Neuronal stem cell (in vitro differentiated cells): ENCODE data around the gene ZNF775.

Experiments
- DNase-seq: peaks from one replicate; pipeline ENCODE4 v3.0.0-alpha.2; 2013; ENCODE audit warnings: low spot score
- H2AFZ ChIP-seq: one replicate; pipeline ENCODE4 v1.6.1; 2013; ENCODE audit warnings: mild to moderate bottlenecking, low read length, inconsistent platforms
- H2AK5ac ChIP-seq: 2 replicates; pipeline ENCODE4 v1.6.1; 2013; ENCODE audit warnings: low read depth, mild to moderate bottlenecking, inconsistent platforms, low read length, moderate library complexity, mixed read lengths
- H2BK120ac ChIP-seq: 2 replicates; pipeline ENCODE4 v1.6.1; 2013; ENCODE audit warnings: low read depth, mild to moderate bottlenecking, inconsistent platforms, low read length, moderate library complexity, mixed read lengths
- H2BK12ac ChIP-seq: one replicate; pipeline ENCODE4 v1.6.1; 2013; ENCODE audit warnings: low read length, inconsistent platforms
- H2BK15ac ChIP-seq: 2 replicates; pipeline ENCODE4 v1.6.1; 2013; ENCODE audit warnings: mild to moderate bottlenecking, low read length, inconsistent platforms, mixed read lengths
- H2BK5ac ChIP-seq: one replicate; pipeline ENCODE4 v1.6.1; 2013; ENCODE audit warnings: inconsistent platforms, mild to moderate bottlenecking, low read length, moderate library complexity
- H3K14ac ChIP-seq: one replicate; pipeline ENCODE4 v1.6.1; 2013; ENCODE audit warnings: low read length, inconsistent platforms
- H3K18ac ChIP-seq: 2 replicates; pipeline ENCODE4 v1.6.1; 2013; ENCODE audit warnings: low read length, inconsistent platforms
- H3K23ac ChIP-seq: 2 replicates; pipeline ENCODE4 v1.6.1; 2013; ENCODE audit warnings: low read depth, mild to moderate bottlenecking, mixed read lengths, low read length, inconsistent platforms; ENCODE audit not compliant: poor library complexity
- H3K27ac ChIP-seq: replicated peaks from 3 replicates; pipeline ENCODE4 v1.5.1; 2013; ENCODE audit warnings: low read length, inconsistent platforms
- H3K27me3 ChIP-seq, 3 experiments: 2 replicates each; pipeline ENCODE4 v1.6.1; 2013; ENCODE audit warnings: low read length in 3 of 3, mild to moderate bottlenecking in 2 of 3, inconsistent platforms in 1 of 3, low read depth in 1 of 3, mixed read lengths in 1 of 3, moderate library complexity in 1 of 3; ENCODE audit not compliant: control insufficient read depth in 3 of 3, insufficient read depth in 3 of 3
- H3K36me3 ChIP-seq, 2 donors: replicated peaks in 1 of 2; 2 replicates each; pipeline ENCODE4 v1.6.1; 2013; ENCODE audit warnings: low read length in 2 of 2; ENCODE audit not compliant: control insufficient read depth in 2 of 2, insufficient read depth in 2 of 2
- H3K4ac ChIP-seq: 2 replicates; pipeline ENCODE4 v1.6.1; 2013; ENCODE audit warnings: inconsistent platforms, mild to moderate bottlenecking, low read length, moderate library complexity
- H3K4me1 ChIP-seq, 2 donors: 1 replicate in 1 of 2; 2 replicates in 1 of 2; pipeline ENCODE4 v1.6.1; 2013; ENCODE audit warnings: low read length in 2 of 2, low read depth in 1 of 2; ENCODE audit not compliant: control insufficient read depth in 2 of 2, insufficient read depth in 1 of 2
- H3K4me2 ChIP-seq: one replicate; pipeline ENCODE4 v1.6.1; 2013; ENCODE audit warnings: mild to moderate bottlenecking, low read length, inconsistent platforms; ENCODE audit not compliant: insufficient read depth, poor library complexity, severe bottlenecking
- H3K4me3 ChIP-seq, 2 donors: 2 replicates each; pipeline ENCODE4 v1.5.1; 2013; ENCODE audit warnings: low read length in 2 of 2, mild to moderate bottlenecking in 2 of 2, inconsistent platforms in 1 of 2, moderate library complexity in 1 of 2
- H3K79me1 ChIP-seq: one replicate; pipeline ENCODE4 v1.6.1; 2013; ENCODE audit warnings: low read depth, mild to moderate bottlenecking, inconsistent platforms, low read length, moderate library complexity
- H3K9ac ChIP-seq: one replicate; pipeline ENCODE4 v1.6.1; 2013; ENCODE audit warnings: mild to moderate bottlenecking, low read depth, low read length, inconsistent platforms; ENCODE audit not compliant: poor library complexity
- H3K9me3 ChIP-seq, 2 donors: replicated peaks in 1 of 2; 2 replicates each; pipeline versions ENCODE3 to v1.6.1; 2013; ENCODE audit warnings: low read length in 2 of 2, mild to moderate bottlenecking in 2 of 2, inconsistent platforms in 1 of 2, low read depth in 1 of 2, mixed read lengths in 1 of 2, moderate library complexity in 1 of 2; ENCODE audit not compliant: control insufficient read depth in 2 of 2, insufficient read depth in 1 of 2
- H4K8ac ChIP-seq: one replicate; pipeline ENCODE4 v1.6.1; 2013; ENCODE audit warnings: low read depth, mild to moderate bottlenecking, inconsistent platforms, low read length, moderate library complexity
- H4K91ac ChIP-seq: one replicate; pipeline ENCODE4 v1.6.1; 2013; ENCODE audit warnings: low read length, low read depth, mild to moderate bottlenecking, inconsistent platforms; ENCODE audit not compliant: poor library complexity
- WGBS, 2 donors: extraction: QIAGEN DNeasy Blood & Tissue Kit; methylation state at CpG; one replicate each; pipeline ENCODE4 v1.1.7; 2013; ENCODE audit warnings: missing lambda C conversion rate in 2 of 2, mixed read lengths in 1 of 2; ENCODE audit not compliant: insufficient read length in 2 of 2, insufficient replicate concordance in 1 of 2; ENCODE audit errors: extremely low coverage in 2 of 2; 5-methylcytosine and 5-hydroxymethylcytosine counted together

Gene ZNF775

GRCh38 chr7:150356265-150356897, 22.7 kb upstream of the ZNF775 start:
- Histone ChIP-seq H2BK12ac (no peak overlapping the region), H3K9ac (no peak overlapping the region), H3K79me1 (no peaks in the 10 kb centered on the region), H4K91ac (no peak overlapping the region), H2BK120ac (no peak overlapping the region), H3K4me2 (no peak overlapping the region), H3K27ac (no peak overlapping the region), H3K23ac (no peak overlapping the region), H3K18ac (no peak overlapping the region), H4K8ac (no peak overlapping the region), H3K27me3 (no peaks in the 10 kb centered on the region), H3K4me1 (peaks cover under 1 to 3% of the 10 kb centered on the region in 2 donors), H3K4ac (no peak overlapping the region), H2AK5ac (no peak overlapping the region), H3K36me3 (no peaks in the 10 kb centered on the region), H3K4me3 (no peak overlapping the region), H2BK5ac (no peak overlapping the region), H2AFZ (no peak overlapping the region), H3K14ac (no peak overlapping the region), H2BK15ac (no peak overlapping the region), H3K9me3 (no peaks in the 10 kb centered on the region)
- peak; percentile 51 for DNase-seq
- no CpG with 5 or more reads among the region's 6 CpGs for WGBS, 2 donors

GRCh38 chr7:150357270-150357669, 21.9 kb upstream of the ZNF775 start:
- WGBS, 2 donors, result no CpG with 5 or more reads among the region's 9 CpGs
- H2BK120ac ChIP-seq, result no peak overlapping the region
- H3K14ac ChIP-seq, result no peak overlapping the region
- H3K4me2 ChIP-seq, result no peak overlapping the region
- H2AK5ac ChIP-seq, result no peak overlapping the region
- H4K8ac ChIP-seq, result no peak overlapping the region
- H3K27me3 ChIP-seq, result no peaks in the 10 kb centered on the region
- H3K36me3 ChIP-seq, result no peaks in the 10 kb centered on the region
- no peaks in the 10 kb centered on the region for H3K9me3 ChIP-seq
- H3K9ac ChIP-seq, result no peak overlapping the region
- H4K91ac ChIP-seq, result no peak overlapping the region
- H3K27ac ChIP-seq, result no peak overlapping the region
- H2BK5ac ChIP-seq, result no peak overlapping the region
- no peak overlapping the region for H3K18ac ChIP-seq
- H3K4ac ChIP-seq, result no peak overlapping the region
- H2BK12ac ChIP-seq, result no peak overlapping the region
- H2BK15ac ChIP-seq, result no peak overlapping the region
- no peak overlapping the region for H2AFZ ChIP-seq
- H3K23ac ChIP-seq, result no peak overlapping the region
- H3K79me1 ChIP-seq, result no peaks in the 10 kb centered on the region
- no peak for DNase-seq
- no peak overlapping the region for H3K4me3 ChIP-seq
- H3K4me1 ChIP-seq, result peaks cover 5 to 11% of the 10 kb centered on the region in 2 donors

GRCh38 chr7:150357771-150358427, 21.2 kb upstream of the ZNF775 start:
- no peak overlapping the region for H3K23ac ChIP-seq
- no CpG with 5 or more reads among the region's 13 CpGs for WGBS, 2 donors
- no peak overlapping the region for H3K4me3 ChIP-seq
- H3K79me1 ChIP-seq, result no peaks in the 10 kb centered on the region
- H3K18ac ChIP-seq, result no peak overlapping the region
- no peak overlapping the region for H2BK120ac ChIP-seq
- H3K4me1 ChIP-seq, result peaks cover 7 to 16% of the 10 kb centered on the region in 2 donors
- H2AK5ac ChIP-seq, result no peak overlapping the region
- H3K4me2 ChIP-seq, result no peak overlapping the region
- H4K8ac ChIP-seq, result no peak overlapping the region
- no peaks in the 10 kb centered on the region for H3K9me3 ChIP-seq
- no peak overlapping the region for H2BK5ac ChIP-seq
- no peak overlapping the region for H4K91ac ChIP-seq
- no peak overlapping the region for H3K27ac ChIP-seq
- H2BK15ac ChIP-seq, result no peak overlapping the region
- H3K36me3 ChIP-seq, result no peaks in the 10 kb centered on the region
- no peak overlapping the region for H2BK12ac ChIP-seq
- no peak overlapping the region for H3K9ac ChIP-seq
- no peak for DNase-seq
- no peak overlapping the region for H2AFZ ChIP-seq
- H3K27me3 ChIP-seq, result no peaks in the 10 kb centered on the region
- H3K14ac ChIP-seq, result no peak overlapping the region
- no peak overlapping the region for H3K4ac ChIP-seq

GRCh38 chr7:150358433-150358832, 20.7 kb upstream of the ZNF775 start:
- no peaks in the 10 kb centered on the region for H3K79me1 ChIP-seq
- no peak overlapping the region for H2BK5ac ChIP-seq
- H3K14ac ChIP-seq, result no peak overlapping the region

More at GRCh38 chr7:150358433-150358832, 20.7 kb upstream of the ZNF775 start:
- no peak for DNase-seq
- Histone ChIP-seq H2AFZ (no peak overlapping the region), H3K18ac (no peak overlapping the region), H3K4me1 (peaks cover 9 to 16% of the 10 kb centered on the region in 2 donors), H2AK5ac (no peak overlapping the region), H3K23ac (no peak overlapping the region), H3K27me3 (no peaks in the 10 kb centered on the region), H3K4me2 (no peak overlapping the region), H3K4ac (no peak overlapping the region), H4K91ac (no peak overlapping the region), H2BK15ac (no peak overlapping the region), H3K4me3 (no peak overlapping the region), H4K8ac (no peak overlapping the region), H3K27ac (no peak overlapping the region), H3K9me3 (no peaks in the 10 kb centered on the region), H3K9ac (no peak overlapping the region), H3K36me3 (no peaks in the 10 kb centered on the region), H2BK120ac (no peak overlapping the region), H2BK12ac (no peak overlapping the region)
- no CpG with 5 or more reads among the region's 4 CpGs for WGBS, 2 donors
